Thyroid gland (tissue), 4 donors: ENCODE data around the gene RNF166. TPM values are rescaled to one million over a fixed set of nuclear protein-coding genes. Genes with fewer than 3 reads are reported as not detected.
A peak's percentile ranks its signal among the peaks of the same experiment; 100 is the strongest.

Experiments
- DNase-seq, 2 donors: peaks; one replicate each; pipeline ENCODE4 v3.0.0-alpha.2; 2019
- H3K27ac ChIP-seq, 3 donors: fragments of 200-600 bp; sonication (generic); 1 replicate in 2 of 3; 2 replicates in 1 of 3; pipeline ENCODE4 v1.5.1; 2016 to 2019; ENCODE audit warnings: mild to moderate bottlenecking in 1 of 3, moderate library complexity in 1 of 3
- H3K27me3 ChIP-seq: fragments of 200-600 bp; sonication (generic); one replicate; pipeline ENCODE4 v1.5.1; 2019
- H3K36me3 ChIP-seq, 2 donors: fragments of 200-600 bp; sonication (generic); one replicate each; pipeline ENCODE4 v1.5.1; 2016 to 2019
- H3K4me1 ChIP-seq, 2 donors: fragments of 200-600 bp; sonication (generic); one replicate each; pipeline ENCODE4 v1.5.1; 2017 to 2019
- H3K4me3 ChIP-seq, 3 donors: fragments of 200-600 bp; sonication (generic); replicated peaks in 1 of 3; 1 replicate in 2 of 3; 2 replicates in 1 of 3; pipeline ENCODE4 v1.5.1; 2016; ENCODE audit warnings: mild to moderate bottlenecking in 1 of 3
- H3K9me3 ChIP-seq: fragments of 200-600 bp; sonication (generic); one replicate; pipeline ENCODE4 v1.5.1; 2017
- POLR2A ChIP-seq, 2 donors: fragments of 450-650 bp; IDR thresholded peaks; one replicate each; pipeline ENCODE4 v1.6.1; 2017; ENCODE audit warnings: antibody characterized with exemption in 2 of 2, mild to moderate bottlenecking in 2 of 2, moderate library complexity in 1 of 2
- WGBS, 2 donors: methylation state at CpG; one replicate each; pipeline ENCODE4 v1.1.5; 2017; 5-methylcytosine and 5-hydroxymethylcytosine counted together
- intact Hi-C: fragments of 100-400 bp; cut with DNase I; formaldehyde crosslinking; loops from one replicate; pipeline ENCODE4 v1.15.1; 2023
- total RNA-seq, 4 donors: library from RNA; depleted of rRNA; stranded (reverse); fragments of >200 nt; gene quantifications; one replicate each; pipeline ENCODE4 v1.2.3, GENCODE V29; 2016
- TF ChIP-seq, protein P1 (sequence below), 6 experiments: fragments of 200-600 bp in 3 of 6; fragments of 450-650 bp in 3 of 6; sonication (generic) in 3 of 6; IDR thresholded peaks; one replicate each; pipeline ENCODE4 v1.5.1; 2016 to 2019; ENCODE audit warnings: antibody characterized with exemption in 6 of 6, mild to moderate bottlenecking in 2 of 6, inconsistent platforms in 1 of 6, moderate library complexity in 1 of 6

RNF166 gene
- total RNA-seq, 4 donors from 2014 or later, result 12.5 to 26.8 (median 19.1) TPM

- Histone ChIP-seq H3K36me3 (no peaks in the 10 kb centered on the region), H3K9me3 (no peaks in the 10 kb centered on the region), H3K4me1 (peaks cover 0 to 6% of the 10 kb centered on the region in 2 donors), H3K4me3 (no peak overlapping the region), H3K27me3 (no peaks in the 10 kb centered on the region), H3K27ac (no peak overlapping the region)
- intact Hi-C loops, result no loop called here
- WGBS, 2 donors, result 56 to 73% methylated on average over 5 of the region's 5 CpGs
- DNase-seq, result no peak
- TF ChIP-seq POLR2A (IDR thresholded peaks at IDR 0.05), result no peak
- TF ChIP-seq, protein P1, sequence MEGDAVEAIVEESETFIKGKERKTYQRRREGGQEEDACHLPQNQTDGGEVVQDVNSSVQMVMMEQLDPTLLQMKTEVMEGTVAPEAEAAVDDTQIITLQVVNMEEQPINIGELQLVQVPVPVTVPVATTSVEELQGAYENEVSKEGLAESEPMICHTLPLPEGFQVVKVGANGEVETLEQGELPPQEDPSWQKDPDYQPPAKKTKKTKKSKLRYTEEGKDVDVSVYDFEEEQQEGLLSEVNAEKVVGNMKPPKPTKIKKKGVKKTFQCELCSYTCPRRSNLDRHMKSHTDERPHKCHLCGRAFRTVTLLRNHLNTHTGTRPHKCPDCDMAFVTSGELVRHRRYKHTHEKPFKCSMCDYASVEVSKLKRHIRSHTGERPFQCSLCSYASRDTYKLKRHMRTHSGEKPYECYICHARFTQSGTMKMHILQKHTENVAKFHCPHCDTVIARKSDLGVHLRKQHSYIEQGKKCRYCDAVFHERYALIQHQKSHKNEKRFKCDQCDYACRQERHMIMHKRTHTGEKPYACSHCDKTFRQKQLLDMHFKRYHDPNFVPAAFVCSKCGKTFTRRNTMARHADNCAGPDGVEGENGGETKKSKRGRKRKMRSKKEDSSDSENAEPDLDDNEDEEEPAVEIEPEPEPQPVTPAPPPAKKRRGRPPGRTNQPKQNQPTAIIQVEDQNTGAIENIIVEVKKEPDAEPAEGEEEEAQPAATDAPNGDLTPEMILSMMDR (IDR thresholded peaks at IDR 0.05), result no peak
These were observed 38.7 kb downstream of the RNF166 start for GRCh38 chr16:88667461-88667860.

- Histone ChIP-seq H3K9me3 (no peaks in the 10 kb centered on the region), H3K27ac (peak overlapping the region in 1 of 3 donors; percentile 1), H3K36me3 (no peaks in the 10 kb centered on the region), H3K4me3 (no peak overlapping the region), H3K4me1 (peaks cover 5 to 10% of the 10 kb centered on the region in 2 donors), H3K27me3 (no peaks in the 10 kb centered on the region)
- DNase-seq, result no peak
- TF ChIP-seq POLR2A (IDR thresholded peaks at IDR 0.05), result no peak
- TF ChIP-seq, protein P1 (IDR thresholded peaks at IDR 0.05), result no peak
- WGBS, 2 donors, result 94% methylated on average over 3 of the region's 3 CpGs
- intact Hi-C loops, result no loop called here
These were observed 40.6 kb downstream of the RNF166 start for GRCh38 chr16:88665570-88665969.

DNA sequence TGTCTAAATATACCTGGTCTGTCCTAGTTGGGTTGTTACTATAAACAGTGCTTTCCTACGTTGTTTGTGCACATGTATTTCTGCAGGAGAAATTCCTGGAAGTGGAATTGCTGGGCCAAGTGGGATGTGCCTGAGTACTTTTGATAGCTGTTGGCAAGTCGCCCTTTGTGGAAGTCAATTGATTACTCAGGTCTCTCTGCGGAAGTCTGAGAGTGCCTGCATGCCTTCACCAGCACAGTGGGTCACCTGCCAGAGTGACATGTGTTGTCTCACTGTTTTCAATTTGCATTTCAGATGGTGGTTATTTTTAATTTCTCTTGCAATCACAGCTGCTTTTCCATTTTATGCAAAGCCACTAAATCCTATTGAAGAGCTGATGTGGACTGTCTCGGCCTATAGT is 41.1 kb downstream of the RNF166 start:
- peak; percentile 18 to 41 for DNase-seq
- Histone ChIP-seq H3K27me3 (no peaks in the 10 kb centered on the region), H3K27ac (peak overlapping the region in 1 of 3 donors; percentile 1), H3K9me3 (no peaks in the 10 kb centered on the region), H3K4me1 (peaks cover 5 to 10% of the 10 kb centered on the region in 2 donors), H3K4me3 (no peak overlapping the region), H3K36me3 (no peaks in the 10 kb centered on the region)
- intact Hi-C loops, result no loop called here
- TF ChIP-seq, protein P1 (IDR thresholded peaks at IDR 0.05), result no peak
- TF ChIP-seq POLR2A (IDR thresholded peaks at IDR 0.05), result no peak
- 55 to 66% methylated on average over 4 of the region's 4 CpGs for WGBS, 2 donors

DNA sequence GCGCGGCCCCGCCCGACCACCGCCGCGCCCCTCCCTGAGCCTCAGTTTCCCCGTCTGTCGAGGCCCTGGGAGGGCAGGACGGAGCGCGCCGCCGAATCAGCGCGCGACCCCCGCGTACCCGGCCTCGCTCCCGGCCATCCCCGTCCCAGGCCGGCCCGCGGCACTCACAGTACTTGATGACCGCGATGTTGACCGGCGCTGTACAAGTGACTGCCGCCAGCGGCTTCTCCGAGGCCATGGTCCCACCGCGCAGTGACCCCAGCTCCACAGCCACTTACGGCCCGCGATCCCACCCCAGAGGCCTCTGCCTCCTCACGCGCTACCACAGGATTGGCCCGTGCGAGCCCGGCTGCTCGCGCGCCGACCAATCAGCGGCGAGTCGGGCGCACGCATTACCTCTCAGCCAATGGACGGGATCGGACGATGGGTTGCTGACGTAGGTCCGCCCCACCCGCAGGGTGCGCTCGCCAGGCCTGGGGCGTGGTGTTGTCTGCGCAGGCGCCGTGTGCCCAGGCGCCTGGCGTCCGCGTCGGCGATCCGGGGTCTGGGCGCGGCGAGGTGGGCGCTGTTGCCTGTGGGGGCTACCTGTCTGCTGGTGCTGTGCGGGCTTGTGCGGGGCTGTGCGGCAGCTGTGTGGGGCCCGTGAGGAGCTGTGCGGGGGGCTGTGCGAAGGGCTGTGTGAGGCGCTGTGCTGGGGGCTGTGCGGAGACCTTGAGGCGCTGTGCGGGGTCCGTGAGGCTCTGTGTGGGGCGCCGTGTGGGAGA is 43.2 kb downstream of the RNF166 start, which contains the start of gene MVD:
Gene MVD, minus strand, starts transcription at position 249 of the 764 bp plus-strand sequence. Its CDS starts 11 bp downstream, at position 238.
- Histone ChIP-seq H3K27me3 (no peaks in the 10 kb centered on the region), H3K4me3 (peak within 1 kb of the TSS; percentile 82 to 97 (median 93)), H3K36me3 (no peaks in the 10 kb centered on the region), H3K27ac (peak within 1 kb of the TSS; percentile 55 to 84 (median 57)), H3K4me1 (peaks cover 5 to 10% of the 10 kb centered on the region in 2 donors), H3K9me3 (no peaks in the 10 kb centered on the region)
- peak; percentile 98 for DNase-seq
- peak; percentile 62 to 91 for TF ChIP-seq POLR2A (IDR thresholded peaks at IDR 0.05)
- TF ChIP-seq, protein P1 (IDR thresholded peaks at IDR 0.05), result peak in 1 of 6 experiments; percentile 1
- WGBS, 2 donors, result 1 to 2% methylated on average over 20 to 22 of the region's 88 CpGs
- intact Hi-C loops, result no loop called here

DNA sequence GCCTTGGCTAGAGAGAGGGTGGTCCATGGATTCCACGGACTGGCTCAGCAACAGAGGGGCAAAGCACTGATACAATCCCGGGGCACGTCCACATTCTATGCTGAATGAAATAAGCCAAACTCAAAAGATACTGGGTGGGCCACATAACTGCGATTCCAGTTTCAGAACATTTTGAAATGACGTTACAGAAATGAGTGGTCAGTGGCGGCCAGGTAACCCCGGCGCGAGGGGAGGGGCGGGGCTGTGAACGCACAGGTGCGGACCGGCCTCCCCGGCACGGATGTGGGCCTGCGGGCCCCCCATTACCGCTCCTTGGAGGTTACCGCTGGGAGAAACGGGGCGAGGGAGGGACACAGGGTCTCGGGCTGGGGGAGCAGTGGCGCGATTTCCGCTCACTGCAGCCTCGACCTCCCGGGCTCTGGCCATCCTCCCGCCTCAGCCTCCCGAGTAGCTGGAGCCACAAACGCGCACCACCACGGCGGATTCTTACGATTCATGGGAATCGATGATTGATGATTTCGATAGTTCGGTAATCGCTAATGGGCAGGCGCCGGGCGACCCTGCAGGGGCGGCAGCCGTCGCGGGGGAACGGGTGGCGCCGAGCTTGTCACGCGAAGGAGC is 43.9 kb downstream of the RNF166 start:
- WGBS, 2 donors, result 3% methylated on average over 35 to 37 of the region's 49 CpGs
- no peaks in the 10 kb centered on the region for H3K27me3 ChIP-seq
- peak overlapping the region; percentile 82 to 97 (median 93) for H3K4me3 ChIP-seq
- H3K9me3 ChIP-seq, result no peaks in the 10 kb centered on the region
- TF ChIP-seq, protein P1 (IDR thresholded peaks at IDR 0.05), result no peak
- TF ChIP-seq POLR2A (IDR thresholded peaks at IDR 0.05), result no peak
- DNase-seq, result peak in 1 of 2 donors; percentile 47
- no peaks in the 10 kb centered on the region for H3K36me3 ChIP-seq
- intact Hi-C loops, result no loop called here
- peaks cover 5 to 10% of the 10 kb centered on the region in 2 donors for H3K4me1 ChIP-seq
- peak overlapping the region; percentile 55 to 84 (median 57) for H3K27ac ChIP-seq
